ENCODE data around the gene DDI2.
A peak's percentile ranks its signal among the peaks of the same experiment; 100 is the strongest.

GRCh38 chr1:15636436-15636835, 19.2 kb downstream of the DDI2 start:
- TF ChIP-seq ZNF121 (tag by site-specific recombination; IDR thresholded peaks at IDR 0.05) (peak; percentile 84), ZNF274 (IDR thresholded peaks at IDR 0.05; ENCODE audit: low read length) (no peak), ZNF274 (tag by site-specific recombination; IDR thresholded peaks at IDR 0.05; ENCODE audit: borderline replicate concordance) (no peak), ZNF24 (tag by site-specific recombination; IDR thresholded peaks at IDR 0.05) (no peak), ZNF132 (tag by site-specific recombination; IDR thresholded peaks at IDR 0.05; ENCODE audit: borderline replicate concordance) (no peak)
